A549 (cell line): Measurements from ENCODE around the gene PIGS.

Source experiments
- POLR2A ChIP-seq: IDR thresholded peaks from 2 replicates; pipeline ENCODE4 v1.6.1; 2012; ENCODE audit warnings: mild to moderate bottlenecking, low read length
- SMC3 ChIP-seq: fragments of >200 bp; sonication (Bioruptor Twin); formaldehyde crosslinking; IDR thresholded peaks from 3 replicates; pipeline ENCODE4 v1.6.1; 2018; ENCODE audit warnings: inconsistent platforms
- TF ChIP-seq, protein P1 (sequence below): fragments of >200 bp; sonication (Bioruptor Twin); formaldehyde crosslinking; IDR thresholded peaks from 3 replicates; pipeline ENCODE4 v1.5.1; 2016

DNA sequence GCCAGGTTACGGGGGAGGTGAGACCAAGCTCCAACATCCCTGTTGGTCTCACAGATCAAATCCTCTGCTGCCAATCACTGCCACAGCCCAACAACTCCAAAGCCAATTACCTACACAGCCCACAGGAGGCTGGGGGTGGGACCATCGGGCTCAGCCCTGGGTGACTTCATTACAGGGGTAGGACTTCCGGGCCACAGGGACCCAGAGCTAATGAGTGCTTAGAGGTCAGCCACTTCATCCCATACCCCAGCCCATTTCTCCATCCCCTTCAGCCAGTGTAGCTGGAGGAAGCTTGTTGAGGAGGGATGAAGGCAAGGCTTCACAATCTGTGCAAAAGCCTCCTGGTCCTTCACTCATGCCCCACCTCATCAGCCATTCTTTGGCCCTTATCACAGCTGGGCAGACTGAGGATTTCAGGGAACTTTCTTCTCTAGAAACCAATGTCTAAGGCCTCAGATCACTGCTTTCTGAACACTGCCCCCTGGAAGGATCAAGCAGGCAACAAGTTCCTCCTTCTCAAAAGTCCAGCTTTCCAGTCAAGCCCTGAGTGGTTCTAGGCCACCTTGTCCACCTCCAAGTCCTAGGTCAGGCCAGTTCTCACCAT lies 59.4 kb downstream of the PIGS start:
- no peak for TF ChIP-seq SMC3
- TF ChIP-seq POLR2A: no peak
- TF ChIP-seq, protein P1, sequence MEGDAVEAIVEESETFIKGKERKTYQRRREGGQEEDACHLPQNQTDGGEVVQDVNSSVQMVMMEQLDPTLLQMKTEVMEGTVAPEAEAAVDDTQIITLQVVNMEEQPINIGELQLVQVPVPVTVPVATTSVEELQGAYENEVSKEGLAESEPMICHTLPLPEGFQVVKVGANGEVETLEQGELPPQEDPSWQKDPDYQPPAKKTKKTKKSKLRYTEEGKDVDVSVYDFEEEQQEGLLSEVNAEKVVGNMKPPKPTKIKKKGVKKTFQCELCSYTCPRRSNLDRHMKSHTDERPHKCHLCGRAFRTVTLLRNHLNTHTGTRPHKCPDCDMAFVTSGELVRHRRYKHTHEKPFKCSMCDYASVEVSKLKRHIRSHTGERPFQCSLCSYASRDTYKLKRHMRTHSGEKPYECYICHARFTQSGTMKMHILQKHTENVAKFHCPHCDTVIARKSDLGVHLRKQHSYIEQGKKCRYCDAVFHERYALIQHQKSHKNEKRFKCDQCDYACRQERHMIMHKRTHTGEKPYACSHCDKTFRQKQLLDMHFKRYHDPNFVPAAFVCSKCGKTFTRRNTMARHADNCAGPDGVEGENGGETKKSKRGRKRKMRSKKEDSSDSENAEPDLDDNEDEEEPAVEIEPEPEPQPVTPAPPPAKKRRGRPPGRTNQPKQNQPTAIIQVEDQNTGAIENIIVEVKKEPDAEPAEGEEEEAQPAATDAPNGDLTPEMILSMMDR: no peak
